GM10248 (cell line): ENCODE data around the gene SUPT4H1.

Experiments
- CTCF ChIA-PET: fragments of 300-600 bp; sonication (Branson Sonifier 250); formaldehyde crosslinking; extraction: SDS; loops from one replicate; lab custom pipeline; 2021; ENCODE audit warnings: antibody characterized with exemption; lab: Yijun Ruan, JAX
- POLR2A ChIA-PET: fragments of 350-650 bp; sonication (Branson Sonifier 250); formaldehyde crosslinking; extraction: SDS; loops from one replicate; lab custom pipeline; 2020; ENCODE audit warnings: antibody characterized with exemption; lab: Yijun Ruan, JAX
- DNase-seq: peaks from one replicate; pipeline ENCODE4 v3.0.0; 2012; ENCODE audit errors: extremely low spot score
- TF ChIP-seq, protein P1 (sequence below): IDR thresholded peaks from 2 replicates; pipeline ENCODE4 v1.5.1; 2012; ENCODE audit warnings: mild to moderate bottlenecking, low read depth; ENCODE audit errors: extremely low read depth, missing control alignments, control extremely low read depth

Gene SUPT4H1

GRCh38 chr17:58362368-58363014 is 10.5 kb upstream of the SUPT4H1 start:
- CTCF ChIA-PET: interaction anchor here (1.1 to 3.1 kb wide), 9 partner anchors 10 to 55 kb away, joined by 3 to 13 read pairs (median 5); partner anchors contain the start of genes RNF43 and SUPT4H1
- TF ChIP-seq, protein P1, sequence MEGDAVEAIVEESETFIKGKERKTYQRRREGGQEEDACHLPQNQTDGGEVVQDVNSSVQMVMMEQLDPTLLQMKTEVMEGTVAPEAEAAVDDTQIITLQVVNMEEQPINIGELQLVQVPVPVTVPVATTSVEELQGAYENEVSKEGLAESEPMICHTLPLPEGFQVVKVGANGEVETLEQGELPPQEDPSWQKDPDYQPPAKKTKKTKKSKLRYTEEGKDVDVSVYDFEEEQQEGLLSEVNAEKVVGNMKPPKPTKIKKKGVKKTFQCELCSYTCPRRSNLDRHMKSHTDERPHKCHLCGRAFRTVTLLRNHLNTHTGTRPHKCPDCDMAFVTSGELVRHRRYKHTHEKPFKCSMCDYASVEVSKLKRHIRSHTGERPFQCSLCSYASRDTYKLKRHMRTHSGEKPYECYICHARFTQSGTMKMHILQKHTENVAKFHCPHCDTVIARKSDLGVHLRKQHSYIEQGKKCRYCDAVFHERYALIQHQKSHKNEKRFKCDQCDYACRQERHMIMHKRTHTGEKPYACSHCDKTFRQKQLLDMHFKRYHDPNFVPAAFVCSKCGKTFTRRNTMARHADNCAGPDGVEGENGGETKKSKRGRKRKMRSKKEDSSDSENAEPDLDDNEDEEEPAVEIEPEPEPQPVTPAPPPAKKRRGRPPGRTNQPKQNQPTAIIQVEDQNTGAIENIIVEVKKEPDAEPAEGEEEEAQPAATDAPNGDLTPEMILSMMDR: no peak
- POLR2A ChIA-PET: interaction anchor here (1.0 kb wide), 1 partner anchor 10 kb away, joined by 3 read pairs; the partner anchor contains the start of gene SUPT4H1
- no peak for DNase-seq

GRCh38 chr17:58360296-58361063 is 8.5 kb upstream of the SUPT4H1 start:
- ChIA-PET CTCF (interaction anchor here (0.8 to 1.8 kb wide), 3 partner anchors 9 to 43 kb away, joined by 3 to 5 read pairs (median 5); partner anchors contain the start of gene SUPT4H1), POLR2A (no interaction called here)
- TF ChIP-seq, protein P1: no peak
- no peak for DNase-seq

DNA sequence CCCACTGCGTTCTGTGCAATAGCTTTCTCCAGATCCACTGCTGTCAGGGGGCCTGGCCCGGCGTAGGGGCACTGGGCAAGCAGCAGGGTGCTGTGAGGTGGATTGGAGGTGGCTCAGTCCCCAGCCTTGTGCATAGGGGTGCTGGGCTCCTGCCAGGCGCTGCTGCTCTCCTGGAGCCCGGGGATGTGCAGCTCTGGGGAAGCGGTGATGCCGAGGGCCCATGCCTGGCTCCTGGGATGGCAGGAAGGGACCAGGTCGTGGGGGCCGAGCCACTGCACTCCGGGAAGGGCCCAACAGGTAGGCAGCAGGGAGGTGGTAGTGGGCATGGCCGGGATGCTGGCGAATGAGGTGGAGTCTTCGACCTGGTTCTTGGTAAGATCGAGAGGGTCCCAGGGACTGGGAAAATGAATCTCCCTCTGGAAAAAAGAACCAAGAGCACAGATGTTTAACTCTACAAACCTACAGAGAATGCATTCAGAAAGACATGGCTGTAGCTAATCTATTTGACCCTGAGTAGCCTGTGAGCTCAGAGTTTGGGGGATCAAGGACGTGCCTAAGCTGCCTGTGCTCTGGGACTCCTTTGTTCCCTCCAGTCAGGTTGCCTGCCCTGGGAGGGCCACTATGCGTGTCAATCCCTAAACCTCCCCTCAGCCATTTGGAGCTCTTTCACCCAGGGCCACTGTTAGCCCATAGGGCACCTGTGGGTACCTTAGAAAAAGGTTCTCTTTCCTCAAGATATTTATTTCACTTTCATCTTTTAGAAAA is 6.6 kb upstream of the SUPT4H1 start:
- TF ChIP-seq, protein P1: no peak
- CTCF ChIA-PET: interaction anchor here (1.1 to 1.7 kb wide), 3 partner anchors 10 to 59 kb away, joined by 3 to 4 read pairs (median 4); partner anchors contain the start of gene RNF43
- DNase-seq: no peak
- POLR2A ChIA-PET: no interaction called here

- DNase-seq: no peak
- CTCF ChIA-PET: interaction anchor here (1.1 to 1.7 kb wide), 5 partner anchors 11 to 60 kb away, joined by 3 to 5 read pairs (median 4); partner anchors contain the start of gene RNF43
- POLR2A ChIA-PET: no interaction called here
- TF ChIP-seq, protein P1: no peak
These were observed 5.6 kb upstream of the SUPT4H1 start for GRCh38 chr17:58357312-58358297.

- ChIA-PET POLR2A (interaction anchor here (2.1 kb wide), 1 partner anchor 12 kb away, joined by 5 read pairs; no protein-coding TSS in a partner anchor), CTCF (interaction anchor here (1.2 to 1.8 kb wide), 4 partner anchors 12 to 156 kb away, joined by 3 to 5 read pairs (median 4); no protein-coding TSS in a partner anchor)
- no peak for DNase-seq
- TF ChIP-seq, protein P1: no peak
These were observed 4.2 kb upstream of the SUPT4H1 start for GRCh38 chr17:58356231-58356630.
